Activated CD4-positive, alpha-beta T cell treated with anti-CD3 and anti-CD28 coated beads, Interleukin-2, amount 50 U/mL, for 16 hours (primary cell): Measurements from ENCODE around the gene KIF6.

Experiments
- DNase-seq: peaks from one replicate; pipeline ENCODE4 v3.0.0-alpha.2; 2020

KIF6 gene

DNA sequence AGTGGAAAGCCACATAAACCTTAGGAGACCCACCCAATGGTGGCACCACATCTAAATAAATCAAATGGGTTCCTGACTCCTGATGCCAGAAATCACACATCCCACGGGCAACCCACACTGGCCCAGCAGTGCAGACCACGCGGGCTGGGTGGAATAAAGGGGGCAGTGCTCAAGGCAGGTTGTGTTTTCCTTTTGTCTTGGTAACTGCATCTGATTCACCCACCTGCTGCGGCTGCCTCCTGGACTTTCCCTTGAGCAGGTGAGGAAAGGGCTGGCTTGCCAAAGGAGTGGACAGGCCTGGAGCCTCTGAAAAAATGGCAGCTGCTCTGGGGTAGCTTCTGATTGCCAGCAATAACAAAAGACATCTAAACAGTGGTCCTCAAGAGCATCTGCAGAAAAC lies 283.2 kb downstream of the KIF6 start:
- no peak for DNase-seq

DNA sequence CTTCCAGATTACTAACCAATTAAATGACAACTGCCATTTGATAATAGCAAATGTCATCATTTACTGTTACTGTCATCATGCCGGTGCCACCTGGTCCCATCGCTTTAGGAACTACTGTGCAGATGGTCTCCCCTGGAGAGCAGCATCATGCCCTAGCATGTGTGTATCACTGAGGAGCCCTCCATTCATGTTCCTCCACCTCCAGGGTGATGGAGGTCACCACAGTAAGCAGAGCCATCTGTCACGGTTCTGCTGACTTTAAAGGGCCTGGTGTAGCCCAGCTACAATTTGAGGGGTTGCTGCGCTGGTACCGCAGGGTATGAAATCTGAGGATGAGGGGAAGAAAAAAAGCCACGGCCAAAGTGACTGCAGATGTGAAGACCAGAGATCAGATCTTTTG lies 283.9 kb downstream of the KIF6 start:
- no peak for DNase-seq

DNA sequence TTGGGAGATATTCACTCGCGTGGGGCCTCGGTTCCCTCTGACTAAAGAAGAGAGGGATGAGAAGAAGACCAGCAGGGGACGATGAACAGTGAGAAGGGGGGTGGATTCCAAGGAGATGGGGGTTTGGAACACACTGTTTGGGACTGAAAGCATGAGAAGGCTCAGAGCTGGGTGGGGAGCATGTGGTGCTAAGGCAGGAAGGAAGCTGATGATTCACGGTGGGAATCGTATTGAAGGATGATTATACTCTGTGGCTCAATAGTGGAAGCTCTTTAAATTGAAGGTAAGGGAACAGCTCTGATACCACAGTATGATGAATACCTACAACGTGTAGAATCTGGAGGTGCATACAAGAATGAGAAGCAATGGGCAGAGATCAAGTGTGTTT lies 285.2 kb downstream of the KIF6 start:
- DNase-seq, result no peak

DNA sequence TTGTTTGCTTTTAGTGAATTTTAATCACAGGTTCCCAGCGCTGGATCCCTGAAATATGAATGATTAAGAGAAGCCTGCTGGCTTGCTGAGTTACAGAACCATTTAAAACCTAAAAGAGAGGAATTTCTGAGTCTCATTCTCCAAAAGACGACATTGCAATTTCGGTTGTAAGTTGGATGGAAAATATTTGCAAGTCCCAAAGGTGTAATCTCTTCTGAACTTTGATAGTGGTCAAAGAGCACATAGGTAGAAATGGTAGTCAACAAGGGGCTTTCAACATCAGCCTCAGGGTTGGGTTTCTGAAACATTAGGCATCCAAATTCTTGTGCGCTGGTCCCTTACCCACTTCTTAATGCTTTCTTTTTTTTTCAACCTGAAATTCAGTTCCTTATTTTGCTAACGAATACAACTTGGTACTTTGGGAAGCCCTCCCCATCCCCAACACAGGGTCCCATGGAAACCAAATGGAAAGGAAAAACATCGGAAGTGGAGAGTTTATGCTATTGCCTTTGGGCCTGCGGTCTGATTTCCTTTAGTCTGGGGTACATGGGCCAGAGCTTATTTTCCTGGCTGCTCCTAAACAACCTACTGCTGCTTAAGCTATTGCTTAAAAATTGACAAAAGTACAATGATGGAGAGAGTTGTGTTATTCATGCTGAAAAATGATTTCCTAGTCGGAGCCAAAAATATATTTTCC lies 285.7 kb downstream of the KIF6 start:
- no peak for DNase-seq

DNA sequence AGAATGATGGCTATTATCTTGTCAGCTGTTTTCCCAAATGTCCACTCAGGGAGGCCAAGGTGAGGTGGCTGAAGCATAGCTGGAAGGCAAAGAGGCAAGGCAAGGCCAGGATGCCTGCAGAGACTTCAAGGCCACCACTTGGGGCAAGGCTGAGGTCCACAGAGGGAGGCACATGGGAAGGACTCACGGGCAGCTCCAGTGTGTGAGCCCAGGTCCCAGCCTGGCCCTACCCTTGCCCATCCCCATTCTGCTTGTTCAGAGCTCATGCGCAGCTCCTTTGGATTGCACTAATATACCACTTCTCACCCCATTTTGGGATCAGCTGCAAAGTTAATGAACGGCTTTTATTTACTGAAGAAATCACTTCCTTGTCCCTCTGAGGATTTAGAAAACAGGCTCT lies 291.6 kb downstream of the KIF6 start:
- no peak for DNase-seq

- no peak for DNase-seq
Observed at GRCh38 chr6:39432330-39433025, 292.7 kb downstream of the KIF6 start.

DNA sequence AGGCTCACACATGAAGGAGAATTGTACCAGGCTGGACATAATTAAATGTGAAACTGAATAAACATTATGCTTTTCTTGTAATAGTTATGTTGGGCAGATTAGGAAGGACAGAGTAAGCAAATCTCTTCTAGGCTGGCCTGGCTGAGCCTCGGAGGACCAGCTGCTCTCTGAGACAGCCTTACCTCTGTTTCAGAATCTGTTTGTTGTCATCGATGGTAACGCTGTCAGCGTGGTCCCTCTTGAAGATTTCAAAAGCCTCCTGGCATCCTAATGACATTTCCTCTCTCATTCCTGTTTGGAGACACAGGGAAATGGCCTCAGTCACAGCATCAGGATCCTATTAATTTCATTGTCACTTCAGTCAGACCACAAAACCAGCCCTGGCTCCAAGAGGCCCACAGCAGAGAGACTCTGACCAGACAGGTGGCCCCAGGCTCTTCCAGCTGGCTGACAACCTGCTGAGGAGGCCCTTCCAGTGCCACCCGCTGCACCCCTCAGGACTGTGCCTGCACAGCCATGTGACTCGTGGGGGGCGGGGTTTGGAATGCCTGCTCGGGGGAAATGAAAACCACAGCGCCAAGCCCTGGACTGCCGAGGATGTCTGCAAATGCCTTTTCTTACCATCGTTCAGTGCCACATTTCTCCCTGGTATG lies 294.2 kb downstream of the KIF6 start:
- no peak for DNase-seq

DNA sequence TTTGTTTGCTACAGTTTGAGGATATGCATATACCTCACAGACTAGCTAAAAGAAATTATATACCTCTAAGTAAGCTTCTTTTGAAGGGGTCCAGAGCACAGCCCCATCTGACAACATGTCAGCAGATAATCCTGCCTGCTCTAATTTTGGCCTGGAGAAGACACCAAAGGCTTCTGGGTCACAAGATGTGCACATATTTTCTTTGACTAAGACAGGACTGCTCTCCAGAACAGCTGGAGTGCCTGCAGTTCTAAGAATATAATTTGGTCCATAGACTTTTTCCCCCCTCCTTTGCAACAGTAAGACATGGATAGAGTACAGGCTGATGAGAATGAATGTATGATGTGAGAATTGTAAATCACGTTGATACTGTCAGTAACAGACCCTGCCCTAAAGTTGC lies 294.8 kb downstream of the KIF6 start:
- DNase-seq, result no peak

GRCh38 chr6:39428816-39429215 lies 296.4 kb downstream of the KIF6 start:
- no peak for DNase-seq

DNA sequence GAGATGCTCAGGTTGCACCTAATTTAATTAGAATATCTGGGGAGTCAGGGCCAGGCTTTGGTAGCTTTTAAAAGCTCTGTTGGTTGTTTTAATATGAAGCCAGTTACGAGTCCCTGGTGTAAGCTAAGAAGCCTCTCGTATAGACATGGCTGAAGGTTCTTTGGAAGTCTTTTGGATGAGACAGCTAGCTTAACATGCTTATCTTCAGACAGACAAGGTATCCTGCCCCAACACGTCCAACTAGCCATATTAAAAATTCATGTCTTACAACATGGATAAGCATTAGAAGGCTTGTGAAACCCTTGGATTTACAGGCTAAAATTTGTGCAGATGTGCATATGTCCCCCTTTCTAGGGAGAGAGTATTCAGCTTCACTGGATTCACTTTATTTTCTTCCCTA lies 297.1 kb downstream of the KIF6 start:
- DNase-seq, result no peak

GRCh38 chr6:39426073-39426456 lies 299.1 kb downstream of the KIF6 start:
- DNase-seq, result no peak

GRCh38 chr6:39425346-39426072 lies 299.7 kb downstream of the KIF6 start:
- DNase-seq, result no peak

DNA sequence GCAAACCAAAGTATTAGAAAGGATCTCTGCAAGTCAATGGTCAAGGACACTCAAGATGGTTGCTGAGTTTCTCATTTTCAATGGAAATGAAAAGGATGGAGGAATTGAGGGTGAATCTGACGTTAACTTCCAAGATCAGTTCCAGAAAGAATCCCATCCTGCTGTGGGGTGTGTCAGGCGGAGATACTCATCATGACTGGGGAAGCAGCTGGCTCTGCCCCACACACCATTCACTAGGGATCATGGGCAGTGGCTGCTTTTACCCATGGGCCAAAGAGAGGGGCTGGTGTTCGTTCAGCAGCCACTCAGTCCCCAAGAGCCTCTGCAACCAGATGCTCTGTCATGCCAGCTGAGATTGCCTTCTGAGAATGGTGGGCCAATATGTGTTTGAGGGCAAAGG lies 300.4 kb downstream of the KIF6 start:
- no peak for DNase-seq

DNA sequence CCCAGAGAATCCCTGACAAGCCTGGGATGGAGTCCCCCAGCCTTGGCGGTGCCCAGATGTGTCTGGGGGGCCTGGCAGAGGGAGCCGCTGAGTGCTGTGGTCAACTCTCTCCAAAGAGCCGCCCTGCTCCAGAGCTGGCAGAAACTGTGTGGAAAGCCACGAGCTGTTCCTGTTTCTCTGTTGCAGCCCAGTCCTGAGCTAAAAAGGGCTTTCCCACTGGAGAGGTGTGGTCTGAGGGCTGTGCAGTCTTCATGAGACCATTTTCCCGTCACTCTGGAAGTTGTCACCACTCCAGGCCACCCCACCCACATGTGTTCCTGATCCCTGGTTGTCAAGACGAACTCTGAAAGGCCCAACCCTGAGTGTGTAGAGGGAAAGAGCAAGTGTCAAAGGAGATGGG lies 303.0 kb downstream of the KIF6 start:
- no peak for DNase-seq

DNA sequence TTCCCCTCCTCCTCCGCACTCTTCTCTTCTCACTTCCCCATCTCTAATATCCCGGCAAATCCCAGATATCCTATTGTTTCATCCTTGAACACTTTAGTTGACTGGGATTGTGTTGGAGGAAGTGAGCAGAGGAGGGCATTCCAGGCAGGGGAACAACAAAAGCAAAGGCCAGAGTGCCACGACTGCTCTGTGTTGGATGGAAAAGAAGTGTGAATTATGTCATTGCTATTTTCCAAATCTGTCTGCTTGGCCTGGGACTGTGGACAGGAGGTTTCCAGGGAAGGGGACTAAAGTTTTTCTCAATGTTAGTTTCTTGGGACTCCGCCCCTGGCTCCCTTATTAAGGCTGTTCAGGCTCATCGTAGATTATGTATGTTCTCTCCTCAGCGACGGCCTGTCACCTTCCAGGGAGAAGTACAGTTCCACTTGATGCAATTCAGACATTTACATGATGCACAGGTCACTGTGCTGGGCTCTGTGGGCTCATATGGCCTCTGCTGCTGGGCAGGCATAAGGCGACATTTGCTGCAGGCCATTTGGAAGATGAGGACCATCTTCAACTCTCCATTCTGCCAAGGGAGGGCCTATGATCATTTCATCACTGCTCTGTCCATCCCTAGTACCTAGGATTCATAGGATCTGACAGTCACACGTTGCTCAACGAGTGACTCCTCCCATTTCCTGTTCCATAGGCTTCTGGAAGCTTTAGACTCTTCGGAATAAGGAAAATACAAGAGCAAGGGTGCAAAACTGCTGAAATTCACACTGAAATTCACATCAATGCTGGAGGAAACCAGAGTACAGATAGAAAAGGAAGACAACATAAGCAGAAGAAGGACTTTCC lies 303.6 kb downstream of the KIF6 start:
- no peak for DNase-seq

DNA sequence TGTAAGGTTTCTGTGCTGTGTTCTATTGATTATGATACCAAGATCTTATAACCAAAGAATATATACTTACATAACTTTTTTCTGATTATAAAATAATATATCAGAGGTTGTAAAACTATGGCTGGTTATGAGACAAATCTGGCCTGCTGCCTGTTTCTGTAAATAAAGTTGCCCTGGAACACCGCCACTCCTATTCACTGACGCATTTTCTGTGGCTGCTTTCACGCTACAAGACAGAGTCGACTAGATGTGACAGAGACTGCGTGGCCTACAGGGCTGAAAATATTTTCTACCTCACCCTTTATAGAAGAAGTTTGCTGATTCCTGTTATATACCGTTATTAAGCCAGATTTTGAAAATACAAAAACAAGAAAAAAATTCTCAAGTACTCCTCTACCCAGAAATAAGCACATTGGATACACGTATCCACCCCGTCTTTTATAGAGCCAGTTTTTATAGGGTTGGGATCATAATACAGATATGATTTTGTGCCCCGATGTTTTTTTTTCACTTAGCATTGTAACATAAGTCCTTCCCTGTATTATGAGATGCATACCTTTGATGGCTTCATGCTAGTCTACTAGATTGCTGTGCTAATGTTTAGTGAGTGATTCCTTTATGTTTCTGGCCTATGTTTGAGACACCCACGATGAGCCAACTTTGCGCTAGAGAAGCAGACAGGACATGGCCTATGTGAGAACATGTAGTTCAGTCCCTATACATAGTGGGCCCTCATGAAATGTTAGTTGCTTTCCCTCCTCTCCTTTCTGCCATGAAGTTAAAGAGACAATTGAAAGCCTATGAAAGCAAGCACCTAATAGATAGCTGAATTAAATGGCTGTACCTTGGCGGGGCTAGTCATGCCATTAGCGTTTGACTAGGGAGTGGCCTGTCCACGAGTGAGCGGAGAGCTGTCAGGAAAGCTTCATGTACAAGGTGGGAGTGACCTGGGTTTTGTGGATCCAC lies 304.6 kb downstream of the KIF6 start:
- DNase-seq, result no peak

DNA sequence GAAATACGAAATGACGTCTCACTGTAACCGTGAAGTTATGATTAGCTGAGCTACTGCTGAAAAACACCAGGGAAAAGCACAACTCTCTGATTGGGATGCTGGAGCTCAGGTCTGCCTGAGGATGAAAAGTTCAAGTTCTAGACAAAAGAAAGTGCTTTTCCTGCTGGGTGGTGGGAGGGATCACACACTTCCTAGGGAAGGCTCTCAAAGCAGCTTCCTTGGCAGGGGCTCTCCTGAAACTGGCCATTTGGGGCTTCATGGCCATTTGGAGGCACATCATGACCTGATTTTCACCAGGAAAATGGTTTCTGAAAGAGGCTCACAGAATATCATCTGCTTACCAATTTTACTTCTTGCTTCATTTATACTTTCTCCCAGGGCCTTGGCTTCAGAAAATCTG lies 305.6 kb downstream of the KIF6 start:
- no peak for DNase-seq

GRCh38 chr6:39417440-39417839 lies 307.8 kb downstream of the KIF6 start:
- DNase-seq, result no peak

DNA sequence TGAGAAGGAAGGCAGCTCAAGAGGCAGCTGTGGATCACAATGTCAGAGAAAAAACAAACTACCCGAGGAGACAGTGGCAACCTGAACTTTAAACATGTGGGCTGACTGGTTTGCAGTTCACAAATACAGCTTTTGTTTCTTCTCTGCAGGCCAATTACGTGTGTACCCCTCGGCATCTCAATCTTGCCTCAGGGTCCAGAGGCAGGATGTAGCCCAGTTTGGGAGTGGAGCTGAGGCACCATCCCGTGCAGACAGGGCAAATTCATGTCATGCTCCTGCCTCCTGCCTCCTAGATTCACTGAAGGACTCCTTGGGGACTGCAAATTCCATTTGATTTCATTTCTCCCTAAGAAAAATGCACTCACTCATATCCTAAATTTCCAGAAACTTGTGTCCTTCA lies 308.5 kb downstream of the KIF6 start:
- DNase-seq, result no peak

DNA sequence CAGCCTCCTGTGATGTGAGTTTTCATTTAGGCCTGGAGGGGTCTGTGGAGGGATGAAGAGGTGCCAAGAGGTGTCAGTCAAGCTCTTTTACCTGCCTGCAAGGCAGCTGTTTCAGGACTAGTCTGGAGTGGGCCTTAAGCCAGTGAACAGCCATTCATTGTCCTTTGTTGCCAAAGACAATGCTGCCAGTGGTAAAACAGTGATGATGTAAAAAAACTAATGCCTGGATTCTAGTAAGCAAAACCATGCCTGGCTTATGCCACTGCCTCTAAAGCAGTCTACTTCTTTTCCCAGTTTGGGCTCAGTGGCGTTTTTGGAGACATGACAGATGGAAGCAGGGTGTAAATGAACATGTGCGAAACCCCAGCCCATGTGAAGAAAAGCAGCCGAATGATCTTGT lies 309.2 kb downstream of the KIF6 start:
- DNase-seq, result no peak

- no peak for DNase-seq
Observed at GRCh38 chr6:39415482-39415881, 309.7 kb downstream of the KIF6 start.

DNA sequence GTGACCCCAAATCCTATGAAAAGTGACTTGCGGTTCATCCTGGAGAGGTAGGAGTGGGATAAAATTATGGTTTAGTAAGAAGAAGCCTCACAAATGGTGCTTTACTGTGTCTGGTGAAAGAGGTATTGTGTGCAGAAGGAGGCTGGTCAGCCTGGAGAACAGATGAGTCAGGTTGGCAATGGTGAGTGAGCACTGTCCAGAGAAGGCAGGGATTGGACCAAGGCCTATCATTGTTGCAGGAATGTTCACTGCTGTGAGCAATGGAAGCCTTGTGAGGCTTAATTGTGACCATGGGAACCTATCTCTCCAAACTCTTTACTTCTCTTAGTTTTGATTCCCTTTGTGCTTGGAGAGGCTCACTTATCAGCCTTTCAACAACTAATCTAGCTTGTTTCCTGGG lies 313.7 kb downstream of the KIF6 start:
- no peak for DNase-seq
